Astrocyte (in vitro differentiated cells and primary cell): ENCODE results near the gene SLC31A1. TPM values are rescaled to one million over a fixed set of nuclear protein-coding genes. Genes with fewer than 3 reads are reported as not detected.

Experiments
- DNase-seq: peaks from one replicate; pipeline ENCODE4 v3.0.0-alpha.2; 2010; ENCODE audit warnings: low read depth
- FAIRE-seq: peaks from 2 replicates; lab custom pipeline; 2011; peaks lifted over from hg19 to GRCh38; lab: Jason Lieb, UNC
- H2AFZ ChIP-seq: 2 replicates; pipeline ENCODE4 v1.6.0; 2012; ENCODE audit warnings: low read depth, low read length, inconsistent platforms
- H3K27ac ChIP-seq: 2 replicates; pipeline ENCODE4 v1.5.1; 2011; ENCODE audit warnings: low read depth, low read length, inconsistent platforms
- H3K27me3 ChIP-seq: 2 replicates; pipeline ENCODE4 v1.6.0; 2011; ENCODE audit warnings: low read length, inconsistent platforms; ENCODE audit not compliant: insufficient read depth
- H3K36me3 ChIP-seq: 2 replicates; pipeline ENCODE4 v1.5.1; 2011; ENCODE audit warnings: low read length, inconsistent platforms; ENCODE audit not compliant: insufficient read depth
- H3K4me1 ChIP-seq: 2 replicates; pipeline ENCODE4 v1.5.1; 2011; ENCODE audit warnings: low read length, inconsistent platforms; ENCODE audit not compliant: insufficient read depth
- H3K4me2 ChIP-seq: 2 replicates; pipeline ENCODE4 v1.6.0; 2012; ENCODE audit warnings: low read length, inconsistent platforms
- H3K4me3 ChIP-seq: 2 replicates; pipeline ENCODE4 v1.5.1; 2011; ENCODE audit warnings: low read depth, mild to moderate bottlenecking, low read length, inconsistent platforms; ENCODE audit not compliant: insufficient read depth
- H3K79me2 ChIP-seq: 2 replicates; pipeline ENCODE4 v1.6.0; 2012; ENCODE audit warnings: mild to moderate bottlenecking, low read length, inconsistent platforms; ENCODE audit not compliant: insufficient read depth
- H3K9ac ChIP-seq: 2 replicates; pipeline ENCODE4 v1.6.0; 2012; ENCODE audit warnings: mild to moderate bottlenecking, low read length, inconsistent platforms
- H3K9me3 ChIP-seq: 2 replicates; pipeline ENCODE4 v1.5.1; 2012; ENCODE audit warnings: low read depth, mild to moderate bottlenecking, low read length, inconsistent platforms; ENCODE audit not compliant: insufficient read depth
- H4K20me1 ChIP-seq: 2 replicates; pipeline ENCODE4 v1.6.0; 2012; ENCODE audit warnings: low read length, inconsistent platforms; ENCODE audit not compliant: insufficient read depth
- H3K27ac Mint-ChIP-seq: one replicate; pipeline ENCODE4 v1.8.0; 2021; ENCODE audit warnings: mild to moderate bottlenecking, mixed read lengths; ENCODE audit not compliant: unreplicated experiment
- H3K27me3 Mint-ChIP-seq: one replicate; pipeline ENCODE4 v1.8.0; 2021; ENCODE audit warnings: low read depth, mixed read lengths; ENCODE audit not compliant: unreplicated experiment
- H3K36me3 Mint-ChIP-seq: one replicate; pipeline ENCODE4 v1.8.0; 2021; ENCODE audit warnings: low read depth, mixed read lengths; ENCODE audit not compliant: unreplicated experiment
- H3K4me1 Mint-ChIP-seq: one replicate; pipeline ENCODE4 v1.8.0; 2021; ENCODE audit warnings: low read depth, mixed read lengths; ENCODE audit not compliant: unreplicated experiment
- H3K4me3 Mint-ChIP-seq: one replicate; pipeline ENCODE4 v1.8.0; 2021; ENCODE audit warnings: mild to moderate bottlenecking, moderate library complexity, mixed read lengths; ENCODE audit not compliant: unreplicated experiment
- H3K9me3 Mint-ChIP-seq: one replicate; pipeline ENCODE4 v1.8.0; 2021; ENCODE audit warnings: mild to moderate bottlenecking, mixed read lengths; ENCODE audit not compliant: unreplicated experiment
- EZH2 ChIP-seq: IDR thresholded peaks from 2 replicates; pipeline ENCODE4 v1.6.1; 2012; ENCODE audit warnings: mild to moderate bottlenecking, low read length, inconsistent platforms; ENCODE audit not compliant: insufficient read depth
- total RNA-seq: library from RNA; stranded (reverse); gene quantifications from 2 replicates; pipeline ENCODE4 v1.2.1, GENCODE V29; 2021
- TF ChIP-seq, protein P1 (sequence below): IDR thresholded peaks from 2 replicates; pipeline ENCODE4 v1.5.1; 2011; ENCODE audit warnings: low read depth, mild to moderate bottlenecking, inconsistent platforms, low read length, moderate library complexity; ENCODE audit not compliant: insufficient read depth

The SLC31A1 gene
- total RNA-seq, 1 donor from 2014 or later: 35.8 TPM

DNA sequence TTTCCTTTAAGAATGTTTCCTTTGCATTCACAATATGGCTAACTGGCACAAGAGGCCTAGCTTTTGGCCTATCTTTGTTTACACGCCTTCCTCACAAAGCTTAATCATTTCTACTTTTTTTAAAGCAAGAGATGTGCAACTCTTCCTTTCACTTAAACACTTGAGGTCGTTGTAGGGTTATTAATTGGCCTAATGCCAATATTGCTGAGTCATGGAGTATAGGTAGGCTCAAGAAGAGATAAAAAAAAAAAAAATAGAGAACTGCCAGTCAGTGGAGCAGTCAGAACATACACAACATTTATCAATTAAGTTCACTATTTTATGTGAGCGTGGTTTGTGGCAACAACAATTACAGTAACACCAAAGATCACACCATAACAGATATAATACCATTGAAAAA lies 6.2 kb upstream of the SLC31A1 start:
- no peaks in the 10 kb centered on the region for H3K27me3 ChIP-seq
- peaks cover 63% of the 10 kb centered on the region for H3K79me2 ChIP-seq
- no peak overlapping the region for H2AFZ ChIP-seq
- H3K9me3 Mint-ChIP-seq: no peaks in the 10 kb centered on the region
- peaks cover 8% of the 10 kb centered on the region for H3K4me1 ChIP-seq
- no peak overlapping the region for H3K4me3 ChIP-seq
- no peaks in the 10 kb centered on the region for H3K27me3 Mint-ChIP-seq
- peaks cover 13% of the 10 kb centered on the region for H3K36me3 Mint-ChIP-seq
- TF ChIP-seq, protein P1, sequence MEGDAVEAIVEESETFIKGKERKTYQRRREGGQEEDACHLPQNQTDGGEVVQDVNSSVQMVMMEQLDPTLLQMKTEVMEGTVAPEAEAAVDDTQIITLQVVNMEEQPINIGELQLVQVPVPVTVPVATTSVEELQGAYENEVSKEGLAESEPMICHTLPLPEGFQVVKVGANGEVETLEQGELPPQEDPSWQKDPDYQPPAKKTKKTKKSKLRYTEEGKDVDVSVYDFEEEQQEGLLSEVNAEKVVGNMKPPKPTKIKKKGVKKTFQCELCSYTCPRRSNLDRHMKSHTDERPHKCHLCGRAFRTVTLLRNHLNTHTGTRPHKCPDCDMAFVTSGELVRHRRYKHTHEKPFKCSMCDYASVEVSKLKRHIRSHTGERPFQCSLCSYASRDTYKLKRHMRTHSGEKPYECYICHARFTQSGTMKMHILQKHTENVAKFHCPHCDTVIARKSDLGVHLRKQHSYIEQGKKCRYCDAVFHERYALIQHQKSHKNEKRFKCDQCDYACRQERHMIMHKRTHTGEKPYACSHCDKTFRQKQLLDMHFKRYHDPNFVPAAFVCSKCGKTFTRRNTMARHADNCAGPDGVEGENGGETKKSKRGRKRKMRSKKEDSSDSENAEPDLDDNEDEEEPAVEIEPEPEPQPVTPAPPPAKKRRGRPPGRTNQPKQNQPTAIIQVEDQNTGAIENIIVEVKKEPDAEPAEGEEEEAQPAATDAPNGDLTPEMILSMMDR: no peak
- TF ChIP-seq EZH2: no peak
- H3K9ac ChIP-seq: no peak overlapping the region
- H3K27ac ChIP-seq: no peak overlapping the region
- H3K9me3 ChIP-seq: no peaks in the 10 kb centered on the region
- FAIRE-seq (no peak), DNase-seq (peak; percentile 41)
- H3K27ac Mint-ChIP-seq: no peak overlapping the region
- no peak overlapping the region for H3K4me3 Mint-ChIP-seq
- H4K20me1 ChIP-seq: peaks cover 38% of the 10 kb centered on the region
- no peak overlapping the region for H3K4me2 ChIP-seq
- peaks cover 3% of the 10 kb centered on the region for H3K36me3 ChIP-seq
- H3K4me1 Mint-ChIP-seq: peaks cover 15% of the 10 kb centered on the region

DNA sequence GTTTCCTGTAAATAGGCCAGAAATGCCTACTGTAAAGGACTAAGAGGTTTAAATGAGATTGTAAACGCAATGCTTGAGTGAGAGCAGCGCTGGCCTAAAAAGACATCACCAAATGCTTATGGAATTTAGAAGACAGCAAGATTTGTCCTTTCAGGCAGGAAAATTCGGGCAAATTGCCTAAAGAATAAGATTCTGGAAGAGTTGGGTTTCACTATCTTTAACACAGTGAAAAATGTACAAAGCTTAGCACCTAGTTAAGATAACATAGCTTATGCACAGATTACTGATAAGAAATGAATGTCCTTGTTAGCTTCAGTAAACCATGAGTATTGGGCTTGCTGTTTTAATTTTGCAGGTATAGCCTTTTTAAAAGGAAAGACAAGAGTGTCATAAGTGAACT lies 4.9 kb upstream of the SLC31A1 start:
- H3K27ac Mint-ChIP-seq: no peak overlapping the region

More for the DNA sequence above, 4.9 kb upstream of the SLC31A1 start:
- Histone ChIP-seq H3K9me3 (no peaks in the 10 kb centered on the region), H3K27ac (no peak overlapping the region), H3K79me2 (peaks cover 73% of the 10 kb centered on the region), H2AFZ (no peak overlapping the region), H4K20me1 (peaks cover 39% of the 10 kb centered on the region), H3K4me3 (no peak overlapping the region), H3K4me2 (no peak overlapping the region), H3K9ac (no peak overlapping the region), H3K4me1 (peaks cover 13% of the 10 kb centered on the region), H3K27me3 (no peaks in the 10 kb centered on the region), H3K36me3 (peaks cover 3% of the 10 kb centered on the region)
- Mint-ChIP-seq H3K4me3 (no peak overlapping the region), H3K36me3 (peaks cover 11% of the 10 kb centered on the region), H3K4me1 (peaks cover 15% of the 10 kb centered on the region), H3K9me3 (no peaks in the 10 kb centered on the region), H3K27me3 (no peaks in the 10 kb centered on the region)
- DNase-seq (no peak), FAIRE-seq (no peak)
- TF ChIP-seq, protein P1: no peak
- no peak for TF ChIP-seq EZH2
